ENCODE measurements around the gene KRTAP5-6.
"Not testable (repeated sequence)": the region's sequence is repeated elsewhere in the genome, so short reads cannot be mapped to it uniquely, and the experiment has no call there.

Gene KRTAP5-6

GRCh38 chr11:1661454-1662269 lies 35.3 kb upstream of the KRTAP5-6 start:
- DNase-seq = not testable (repeated sequence)

DNA sequence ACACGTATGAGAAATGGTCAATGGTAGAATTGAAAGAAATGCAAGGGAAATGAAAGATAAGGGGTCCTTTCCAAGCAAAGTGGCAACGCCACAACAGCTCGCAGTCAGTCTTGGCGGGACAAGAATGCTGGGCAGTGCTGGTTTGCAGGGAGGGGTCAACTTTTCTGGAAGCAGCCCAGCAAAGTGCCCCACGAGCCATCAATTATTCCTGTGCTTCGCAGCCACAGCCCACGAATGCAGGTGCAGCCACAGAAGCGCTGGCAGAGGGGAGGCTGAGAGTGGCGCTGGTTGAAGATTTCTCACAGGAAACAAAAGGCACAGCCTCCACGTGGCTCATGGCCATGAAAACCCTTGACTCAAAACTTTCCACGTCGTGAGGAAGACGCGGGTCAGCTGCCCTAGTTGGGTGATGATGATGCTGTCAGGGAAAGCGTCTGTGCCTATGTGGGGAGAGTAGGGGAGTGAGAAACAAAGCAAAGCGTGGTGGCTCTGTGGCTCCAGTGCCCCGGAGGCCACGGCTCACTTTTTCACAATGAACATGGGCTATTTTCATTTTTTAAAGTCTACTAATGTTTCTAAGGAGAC lies 34.2 kb upstream of the KRTAP5-6 start:
- not testable (repeated sequence) for DNase-seq

DNA sequence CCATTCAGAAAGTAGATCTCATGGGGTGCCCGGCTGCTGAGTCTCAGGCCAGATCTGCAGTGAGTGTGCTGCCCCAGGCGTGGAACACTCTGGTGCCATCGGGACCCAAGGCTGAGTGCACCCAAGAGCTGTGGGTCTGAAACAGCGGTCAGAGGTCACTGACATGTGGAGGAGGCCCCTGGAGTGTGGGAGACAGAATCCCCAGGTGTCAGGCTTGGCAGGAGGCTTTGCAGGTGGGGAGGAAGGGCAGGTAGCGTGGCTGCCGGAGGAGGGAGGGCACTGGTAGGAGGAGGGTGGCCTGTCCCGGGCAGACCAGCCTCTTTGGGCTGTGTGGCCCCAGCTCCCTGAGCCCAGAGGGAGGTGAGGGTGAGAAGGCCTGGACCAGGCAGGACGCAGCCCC lies 31.7 kb upstream of the KRTAP5-6 start:
- no peak for DNase-seq

- DNase-seq = no peak
These were observed 29.7 kb upstream of the KRTAP5-6 start for GRCh38 chr11:1667121-1667850.

- DNase-seq = no peak
These were observed 29.1 kb upstream of the KRTAP5-6 start for GRCh38 chr11:1667906-1668305.

GRCh38 chr11:1668911-1669473 lies 28.0 kb upstream of the KRTAP5-6 start:
- DNase-seq = no peak

GRCh38 chr11:1669546-1670218 lies 27.3 kb upstream of the KRTAP5-6 start:
- DNase-seq = no peak

- not testable (repeated sequence) for DNase-seq
These were observed 26.5 kb upstream of the KRTAP5-6 start for GRCh38 chr11:1670457-1670856.

DNA sequence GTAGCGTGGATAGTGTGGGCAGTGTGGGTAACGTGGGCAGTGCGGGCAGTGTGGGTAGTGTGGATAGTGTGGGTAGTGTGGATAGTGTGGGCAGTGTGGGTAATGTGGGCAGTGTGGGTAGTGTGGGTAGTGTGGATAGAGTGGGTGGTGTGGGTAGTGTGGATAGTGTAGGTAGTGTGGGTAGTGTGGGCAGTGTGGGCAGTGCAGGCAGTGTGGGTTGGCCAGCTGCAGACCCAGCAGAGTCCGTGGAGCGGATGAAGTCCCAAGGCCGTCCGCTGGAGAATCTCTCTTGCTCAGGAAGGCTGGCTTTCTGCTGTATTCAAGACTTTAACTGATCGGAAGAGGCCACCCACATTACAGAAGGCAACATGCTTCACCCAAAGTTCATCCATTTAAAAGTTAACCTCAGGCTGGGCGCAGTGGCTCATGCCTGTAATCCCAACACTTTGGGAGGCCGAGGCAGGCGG lies 26.1 kb upstream of the KRTAP5-6 start:
- no peak for DNase-seq

- no peak for DNase-seq
These were observed 25.3 kb upstream of the KRTAP5-6 start for GRCh38 chr11:1671658-1672057.

DNA sequence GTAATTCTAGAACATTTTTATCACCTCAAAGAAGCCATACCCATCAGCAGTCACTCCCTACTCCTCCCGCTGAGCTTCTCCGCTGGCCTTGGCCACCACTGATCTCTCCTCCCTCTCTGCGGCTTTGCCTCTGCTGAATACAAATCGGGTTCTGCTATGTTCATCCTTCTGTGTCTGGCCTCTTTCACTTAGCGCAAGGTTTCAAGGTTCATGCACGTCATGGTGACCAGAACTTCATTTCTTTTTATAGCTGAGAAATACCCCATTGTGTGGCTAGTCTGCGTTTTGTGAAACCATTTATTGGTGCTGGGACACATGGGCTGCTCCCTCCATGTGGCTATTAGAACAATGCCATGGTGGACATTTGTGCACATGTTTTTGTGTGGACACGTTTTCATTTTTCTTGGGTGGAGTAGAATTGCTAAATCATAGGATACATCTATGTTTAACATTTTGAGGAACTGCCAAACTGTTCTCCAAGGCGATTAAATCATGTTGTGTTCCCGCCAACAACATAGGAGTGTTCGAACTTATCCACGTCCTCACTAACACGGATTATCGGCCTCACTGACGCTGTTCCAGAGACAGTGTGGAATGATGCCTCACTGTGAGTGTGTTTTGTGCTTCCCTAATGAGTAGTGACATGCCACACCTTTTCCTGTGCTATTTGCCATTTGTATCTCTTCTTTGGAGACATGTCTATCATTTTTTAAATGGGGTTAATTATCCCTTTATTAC lies 24.2 kb upstream of the KRTAP5-6 start:
- no peak for DNase-seq

DNA sequence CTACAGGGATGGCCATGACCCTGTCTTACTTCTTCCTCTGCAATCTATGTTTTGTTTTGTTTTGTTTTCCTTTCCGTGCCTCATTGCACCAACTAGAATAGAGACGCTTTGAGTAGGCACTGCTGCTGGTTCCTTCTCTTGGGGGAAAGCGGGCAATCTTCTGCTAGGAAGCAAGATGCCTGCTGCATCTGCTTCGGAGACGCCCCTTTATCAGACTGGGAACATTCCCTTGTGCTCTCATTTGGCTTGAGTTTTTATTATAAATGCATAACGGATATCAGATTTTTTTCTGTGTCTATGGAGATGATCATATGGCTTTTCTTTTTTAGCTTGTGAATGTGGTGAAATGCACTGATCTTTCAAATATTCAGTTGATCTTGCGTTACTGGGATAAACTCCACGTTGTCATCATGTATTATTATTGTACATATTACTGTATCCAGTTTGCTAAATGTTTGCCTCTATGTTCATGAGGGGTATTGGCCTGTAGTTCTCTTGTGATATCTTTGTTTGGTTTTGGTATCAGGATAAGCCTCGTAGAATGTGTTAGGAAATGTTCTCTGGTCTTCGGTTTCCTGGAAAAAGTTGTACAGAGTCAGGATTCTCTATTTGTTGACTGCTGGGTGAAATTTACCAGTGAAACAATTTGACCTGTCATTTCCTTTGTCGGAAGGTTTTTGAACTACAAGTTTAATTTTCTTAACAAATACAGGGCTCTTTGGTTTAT lies 23.4 kb upstream of the KRTAP5-6 start:
- DNase-seq = no peak

GRCh38 chr11:1674173-1675131 lies 22.5 kb upstream of the KRTAP5-6 start:
- DNase-seq = no peak

GRCh38 chr11:1675536-1676228 lies 21.3 kb upstream of the KRTAP5-6 start:
- no peak for DNase-seq

DNA sequence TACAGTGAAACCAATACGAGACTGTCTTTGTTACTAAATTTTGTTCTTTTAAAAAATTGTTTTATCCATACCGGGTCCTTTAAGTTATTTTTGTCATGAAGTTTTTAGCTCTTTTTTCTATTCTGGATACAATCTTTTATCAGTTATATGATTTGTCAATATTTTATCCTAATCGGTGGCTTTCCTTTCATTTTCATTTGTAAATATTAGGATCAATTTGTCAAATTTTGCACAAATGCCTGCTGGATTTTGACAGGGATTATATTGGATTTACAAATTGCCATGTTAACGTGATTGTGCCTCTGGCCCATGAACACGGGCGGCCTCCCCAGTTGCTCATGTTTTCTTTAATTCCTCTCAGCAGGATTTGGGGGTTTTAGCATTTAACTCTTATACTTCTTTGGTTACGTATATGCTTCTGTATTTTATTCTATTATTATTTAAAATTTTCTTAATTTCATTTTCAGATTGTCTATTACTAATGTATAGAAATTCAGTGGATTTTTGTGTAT lies 20.7 kb upstream of the KRTAP5-6 start:
- DNase-seq = no peak

GRCh38 chr11:1679881-1680280 lies 17.1 kb upstream of the KRTAP5-6 start:
- no peak for DNase-seq

GRCh38 chr11:1682225-1682905 lies 14.6 kb upstream of the KRTAP5-6 start:
- no peak for DNase-seq

- not testable (repeated sequence) for DNase-seq
These were observed 13.8 kb upstream of the KRTAP5-6 start for GRCh38 chr11:1683216-1683615.
